NCI-H2171 treated with DMSO at 0.1 percent for 48 hours (cell line): Measurements from ENCODE around the gene SNU13.
"Not testable (repeated sequence)": the region's sequence is repeated elsewhere in the genome, so short reads cannot be mapped to it uniquely, and the experiment has no call there.

ENCODE experiments used
- DNase-seq: peaks from one replicate; lab custom pipeline; 2025; lab: John Stamatoyannopoulos, UW

The SNU13 gene

GRCh38 chr22:41688365-41689211, at the start of gene SNU13:
Gene SNU13, minus strand, starts transcription at chr22:41688867. Its CDS starts 71 bp downstream, at chr22:41688796.
- peak; percentile 91 for DNase-seq

- not testable (repeated sequence) for DNase-seq
Measured at GRCh38 chr22:41733241-41733640, 44.6 kb upstream of the SNU13 start.

- DNase-seq: no peak
Measured at GRCh38 chr22:41732096-41732772, 43.6 kb upstream of the SNU13 start.

- no peak for DNase-seq
Measured at GRCh38 chr22:41731609-41732008, 42.9 kb upstream of the SNU13 start.

- DNase-seq: no peak
Measured at GRCh38 chr22:41725510-41726110, 36.9 kb upstream of the SNU13 start.

- no peak for DNase-seq
Measured at GRCh38 chr22:41722496-41722895, 33.8 kb upstream of the SNU13 start.

GRCh38 chr22:41713004-41713403, 24.3 kb upstream of the SNU13 start:
- no peak for DNase-seq

GRCh38 chr22:41709341-41709740, 20.7 kb upstream of the SNU13 start:
- DNase-seq: no peak

- DNase-seq: no peak
Measured at GRCh38 chr22:41702763-41703162, 14.1 kb upstream of the SNU13 start.

GRCh38 chr22:41700108-41700364, 11.4 kb upstream of the SNU13 start:
- DNase-seq: no peak

- DNase-seq: no peak
Measured at GRCh38 chr22:41699264-41700107, 10.8 kb upstream of the SNU13 start, which contains the start of gene MEI1. Gene MEI1, plus strand, starts transcription at chr22:41699503. Its CDS starts 36 bp downstream, at chr22:41699539.

- peak; percentile 83 for DNase-seq
Measured at GRCh38 chr22:41697126-41697775, 8.6 kb upstream of the SNU13 start.

GRCh38 chr22:41696703-41697102, 8.0 kb upstream of the SNU13 start:
- no peak for DNase-seq

GRCh38 chr22:41695211-41695610, 6.5 kb upstream of the SNU13 start:
- DNase-seq: no peak

GRCh38 chr22:41690476-41690875, 1.8 kb upstream of the SNU13 start:
- DNase-seq: no peak

GRCh38 chr22:41687901-41688364, 734 bp downstream of the SNU13 start:
- no peak for DNase-seq

GRCh38 chr22:41686890-41687289, 1.8 kb downstream of the SNU13 start:
- DNase-seq: not testable (repeated sequence)

- DNase-seq: no peak
Measured at GRCh38 chr22:41684194-41684593, 4.5 kb downstream of the SNU13 start.

- DNase-seq: no peak
Measured at GRCh38 chr22:41683616-41684015, 5.1 kb downstream of the SNU13 start.

- no peak for DNase-seq
Measured at GRCh38 chr22:41683052-41683451, 5.6 kb downstream of the SNU13 start.

GRCh38 chr22:41682033-41682807, 6.4 kb downstream of the SNU13 start:
- DNase-seq: peak; percentile 77
